ENCODE data around the gene DYTN.
"Not testable (repeated sequence)": the region's sequence is repeated elsewhere in the genome, so short reads cannot be mapped to it uniquely, and the experiment has no call there.

DYTN gene, protein sequence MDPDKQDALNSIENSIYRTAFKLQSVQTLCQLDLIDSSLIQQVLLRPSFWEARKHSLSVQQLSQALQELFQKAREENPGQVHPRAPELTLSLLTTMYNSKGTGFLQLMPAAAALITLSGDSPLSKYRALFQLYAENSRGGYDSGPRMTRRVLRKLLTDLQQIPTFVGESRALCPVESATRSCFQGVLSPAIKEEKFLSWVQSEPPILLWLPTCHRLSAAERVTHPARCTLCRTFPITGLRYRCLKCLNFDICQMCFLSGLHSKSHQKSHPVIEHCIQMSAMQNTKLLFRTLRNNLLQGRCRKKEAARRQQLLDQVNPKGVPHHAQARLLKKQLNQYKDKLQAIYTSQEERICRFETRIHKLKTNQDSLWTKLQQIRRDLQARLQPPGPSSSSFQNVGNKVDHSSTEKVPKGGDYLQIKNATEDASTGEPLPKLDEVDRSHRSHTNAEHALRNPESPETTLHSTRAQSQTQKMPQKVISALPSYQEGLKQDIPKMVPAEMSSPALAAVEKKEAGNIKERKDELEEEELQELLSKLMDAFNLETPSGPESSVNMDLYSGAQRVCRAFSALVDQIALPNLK

DNA sequence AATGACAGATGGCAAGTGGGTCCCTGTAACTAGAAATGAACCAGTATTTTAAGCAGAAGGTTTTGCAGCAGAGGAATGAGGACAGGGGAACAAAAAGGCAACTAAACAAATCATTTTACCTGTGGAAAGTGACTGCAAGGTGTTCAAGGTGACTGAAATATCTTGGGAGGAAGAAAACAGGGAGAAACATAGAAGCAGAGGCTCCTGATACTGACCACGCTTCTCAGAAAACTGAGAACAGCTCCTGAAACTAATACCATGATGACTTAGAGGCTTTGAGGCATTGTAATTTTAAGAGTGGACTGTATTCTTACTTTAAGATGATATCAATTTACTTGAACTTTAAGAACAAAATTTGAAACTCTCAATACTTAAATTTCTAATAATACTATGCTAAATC lies at the start of gene DYTN:
Gene DYTN, minus strand, starts transcription at position 101 of the 400 bp plus-strand sequence. CDS start 117 bp downstream, outside the sequence.
- no peak for DNase-seq (ENCODE audit: low read depth in 2 of 2)

DNA sequence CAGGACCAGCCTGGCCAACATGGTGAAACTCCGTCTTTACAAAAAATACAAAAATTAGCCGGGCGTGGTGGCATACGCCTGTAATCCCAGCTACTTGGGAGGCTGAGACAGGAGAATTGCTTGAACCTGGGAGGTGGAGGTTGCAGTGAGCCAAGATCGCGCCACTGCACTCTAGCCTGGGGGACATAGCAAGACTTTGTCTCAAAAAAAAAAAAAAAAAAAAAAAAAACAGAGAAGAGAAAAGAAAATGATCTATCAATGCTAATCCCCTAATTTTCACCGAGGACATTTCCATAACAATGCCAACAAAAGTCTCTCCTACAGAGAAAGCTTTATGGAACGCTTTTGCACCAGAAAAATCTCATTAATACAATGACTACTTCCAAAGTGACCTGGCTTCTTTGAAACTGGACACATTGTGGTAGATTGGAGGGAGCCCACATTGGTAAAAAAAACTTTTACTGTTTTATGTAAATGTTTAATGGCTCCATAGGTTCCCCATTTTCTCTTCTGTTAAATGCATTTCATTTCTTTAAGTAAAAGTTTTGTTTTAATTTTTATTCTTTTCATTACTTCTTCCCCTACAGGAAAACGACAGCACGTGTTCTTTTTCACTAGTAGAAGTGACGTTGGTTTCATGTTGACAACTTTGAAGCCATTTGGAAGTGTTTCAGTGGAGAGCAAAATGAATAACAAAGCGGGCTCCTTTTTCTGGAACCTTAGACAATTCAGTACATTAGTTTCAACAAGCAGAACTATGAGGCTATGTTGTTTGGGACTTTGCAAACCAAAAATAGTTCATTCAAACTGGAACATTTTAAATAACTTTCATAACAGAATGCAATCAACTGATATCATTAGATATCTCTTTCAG lies 48.1 kb upstream of the DYTN start:
- no peak for DNase-seq (ENCODE audit: low read depth in 2 of 2)

GRCh38 chr2:206765242-206766056 lies 47.3 kb upstream of the DYTN start, which contains the start of the genes FASTKD2 and MDH1B:
FASTKD2 (plus strand) TSS chr2:206765606; CDS start chr2:206766694, 1,088 bp downstream.
MDH1B (minus strand) TSS chr2:206765328; CDS start chr2:206765271, 57 bp downstream.
- peak; percentile 73 to 81 for DNase-seq (ENCODE audit: low read depth in 2 of 2)

- DNase-seq (ENCODE audit: low read depth in 2 of 2), result no peak
These were observed 46.6 kb upstream of the DYTN start for GRCh38 chr2:206764673-206765241.

DNA sequence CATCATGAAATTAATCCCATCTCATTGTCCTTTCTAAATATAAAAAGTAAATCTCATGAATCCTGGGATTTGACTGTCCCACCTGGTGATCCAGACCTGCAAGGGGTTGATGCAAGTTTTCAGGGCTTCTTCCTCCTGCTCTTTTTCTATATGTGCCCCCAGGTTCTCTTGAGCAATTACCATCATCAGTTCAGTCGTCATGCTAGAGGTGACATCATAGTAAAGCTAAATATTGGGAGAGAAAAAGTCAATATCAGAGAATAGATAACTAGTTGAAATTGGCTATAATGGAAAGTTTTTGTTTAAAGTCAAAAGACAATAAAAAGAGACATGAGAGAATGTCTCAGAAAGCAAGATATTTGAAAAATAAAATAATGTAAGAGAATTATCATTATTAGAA lies 38.6 kb upstream of the DYTN start:
- DNase-seq (ENCODE audit: low read depth in 2 of 2), result no peak

DNA sequence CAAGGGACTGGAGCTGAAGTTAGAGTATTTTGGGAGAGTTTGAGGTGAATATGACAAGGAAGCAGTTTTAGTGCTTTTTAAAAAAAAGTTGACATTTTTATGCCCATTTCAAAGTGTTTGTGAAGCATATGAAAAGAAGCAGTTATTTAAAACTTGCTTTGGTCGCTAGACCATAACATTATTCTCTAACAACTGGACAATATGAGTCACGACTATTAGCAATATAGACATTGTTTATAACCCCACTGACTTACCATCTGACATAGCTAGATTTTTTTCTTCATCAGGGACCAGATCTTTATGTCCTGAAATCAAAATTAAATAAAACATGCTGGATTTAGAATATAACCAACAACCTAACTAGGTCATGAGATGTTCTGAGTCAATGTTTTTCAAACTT lies 22.6 kb upstream of the DYTN start:
- no peak for DNase-seq (ENCODE audit: low read depth in 2 of 2)

GRCh38 chr2:206739271-206739670 lies 21.1 kb upstream of the DYTN start:
- DNase-seq (ENCODE audit: low read depth in 2 of 2), result no peak

DNA sequence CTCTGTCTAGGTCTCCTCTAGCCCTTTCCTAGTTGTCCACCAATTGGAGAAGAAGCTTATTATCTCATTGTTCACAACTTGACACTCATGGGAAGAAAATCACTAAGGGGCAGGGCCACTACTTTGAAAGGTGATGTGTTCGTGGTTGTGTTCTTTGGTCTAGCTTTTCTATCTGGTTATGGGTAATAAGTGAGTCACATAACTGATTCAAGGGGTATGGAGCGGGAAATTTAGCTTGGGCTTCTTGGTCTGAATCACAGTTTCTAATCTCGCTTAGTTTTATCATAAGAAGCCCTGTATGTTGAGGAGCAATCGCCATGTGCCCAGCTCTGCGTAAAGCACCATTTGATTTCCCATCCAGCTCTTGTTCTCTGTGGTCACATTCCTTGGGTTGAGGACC lies 18.7 kb upstream of the DYTN start:
- DNase-seq (ENCODE audit: low read depth in 2 of 2), result no peak

DNA sequence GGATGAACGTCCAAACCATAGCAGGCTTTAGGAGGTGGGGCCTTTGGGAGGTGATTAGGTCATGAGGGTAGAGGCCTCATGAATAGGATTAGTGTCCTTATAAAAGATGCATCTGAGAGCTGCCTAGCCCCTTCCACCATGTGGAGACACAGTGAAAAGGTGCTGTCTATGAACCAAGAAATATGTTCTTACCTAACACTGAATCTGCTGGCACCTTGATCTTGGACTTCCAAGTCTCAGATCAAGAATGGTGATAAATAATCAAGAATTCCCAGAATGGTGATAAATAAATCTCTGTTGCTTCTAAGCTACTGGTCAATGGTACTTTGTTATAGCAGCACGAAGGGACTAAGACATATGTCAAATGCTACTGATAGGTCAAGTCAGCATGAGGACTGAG lies 15.1 kb upstream of the DYTN start:
- DNase-seq (ENCODE audit: low read depth in 2 of 2), result no peak

DNA sequence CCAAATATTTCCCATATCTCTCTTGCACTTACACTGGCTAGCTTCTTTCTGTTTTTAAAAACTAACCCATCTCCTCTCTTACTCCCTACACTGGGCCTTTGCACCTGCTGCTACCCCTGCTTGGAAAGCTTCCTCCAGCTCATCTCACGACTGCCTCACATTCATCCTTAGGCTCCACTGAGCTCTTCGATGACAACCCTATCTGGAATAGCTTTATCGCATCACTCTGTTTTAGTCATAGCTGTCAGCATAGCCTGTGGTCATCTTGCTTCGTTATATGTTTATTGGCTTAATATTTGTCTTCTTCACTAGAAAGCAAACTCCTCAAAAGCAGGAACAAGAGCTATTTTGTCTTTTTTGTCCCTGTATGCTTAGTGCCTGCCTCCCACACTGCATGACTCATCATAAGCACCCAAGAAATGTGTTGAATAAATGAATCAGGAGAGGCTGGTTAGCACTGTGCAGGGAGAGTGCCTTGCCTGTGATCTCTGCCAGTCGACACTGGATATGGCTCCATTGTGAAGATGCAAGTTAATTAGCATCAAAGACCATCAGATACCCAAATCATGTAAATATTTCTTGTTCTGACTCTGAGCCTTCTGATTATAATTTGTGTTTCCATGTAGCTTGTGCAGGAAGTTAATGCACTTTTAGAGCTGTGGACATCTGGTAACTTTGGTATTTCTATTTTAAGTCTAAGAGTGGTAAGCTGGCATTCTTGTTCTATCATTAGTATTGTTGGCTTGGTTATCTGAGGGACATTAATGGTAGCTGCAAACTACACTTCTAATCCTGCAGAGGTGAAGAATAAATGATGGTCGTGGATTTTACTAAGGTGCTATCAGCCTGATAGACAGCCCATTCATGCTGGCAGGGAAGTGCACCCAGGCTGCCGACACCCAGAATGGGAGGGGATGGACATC lies 10.3 kb upstream of the DYTN start:
- no peak for DNase-seq (ENCODE audit: low read depth in 2 of 2)

DNA sequence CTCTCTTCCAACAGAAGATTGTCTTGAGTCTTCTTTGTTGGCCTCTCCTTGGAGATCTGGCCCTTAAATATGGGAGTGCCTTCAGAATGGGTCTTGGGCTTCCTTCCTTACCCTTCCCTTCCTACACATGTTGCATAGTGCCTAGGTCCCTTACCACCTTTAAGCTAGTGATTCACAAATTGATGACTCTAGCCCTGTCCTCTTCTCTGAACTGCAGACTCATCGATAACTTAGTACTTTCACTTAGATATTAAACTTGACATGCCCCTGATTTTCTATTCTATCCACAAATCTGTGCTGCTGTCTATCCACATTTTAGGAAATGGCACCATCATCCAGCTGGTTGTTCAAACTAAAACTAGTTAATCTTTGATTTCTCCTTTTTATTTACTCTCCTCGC lies 9.1 kb upstream of the DYTN start:
- no peak for DNase-seq (ENCODE audit: low read depth in 2 of 2)

DNA sequence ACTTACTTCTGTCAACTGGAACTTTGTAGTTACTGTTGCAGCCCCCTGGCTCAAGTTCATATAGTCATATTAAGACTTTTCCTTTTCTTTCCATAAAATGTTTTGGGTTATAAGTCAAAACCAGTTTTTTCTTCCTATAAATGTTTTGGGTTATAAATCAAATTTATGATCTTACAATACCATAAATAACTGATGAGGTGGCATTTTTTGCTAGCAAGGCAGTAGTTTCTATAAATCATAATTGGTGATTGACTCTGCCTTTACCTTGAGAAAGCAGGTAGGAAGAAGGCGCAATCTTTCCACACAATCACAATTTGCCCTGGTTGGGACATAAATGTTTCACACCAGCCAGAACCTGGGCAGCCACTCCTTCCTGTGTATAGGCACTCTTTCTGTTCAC lies 5.1 kb upstream of the DYTN start:
- DNase-seq (ENCODE audit: low read depth in 2 of 2), result no peak

GRCh38 chr2:206721256-206721920 lies 3.2 kb upstream of the DYTN start:
- DNase-seq (ENCODE audit: low read depth in 2 of 2), result no peak

DNA sequence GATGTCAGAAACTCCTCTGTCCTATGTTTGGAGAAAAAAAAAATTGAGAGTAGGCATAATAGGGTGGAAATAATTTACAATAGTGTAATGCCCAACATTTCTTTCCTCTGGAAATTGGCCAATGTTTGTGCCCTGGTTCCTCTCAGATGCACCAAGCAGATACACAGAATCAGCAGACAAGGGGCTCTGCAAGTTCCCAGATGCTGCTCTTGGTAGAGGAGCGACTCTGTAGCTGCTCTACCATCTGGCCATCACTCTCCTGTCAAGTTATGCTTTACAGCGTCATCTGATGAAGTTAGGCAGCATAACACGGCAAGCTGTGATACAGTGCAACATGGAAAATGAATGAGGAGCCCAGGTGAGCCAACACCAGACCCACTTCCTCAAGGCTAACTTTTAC lies 1.6 kb downstream of the DYTN start:
- DNase-seq (ENCODE audit: low read depth in 2 of 2), result no peak

- not testable (repeated sequence) for DNase-seq (ENCODE audit: low read depth in 2 of 2)
These were observed 3.0 kb downstream of the DYTN start for GRCh38 chr2:206715183-206715582.

DNA sequence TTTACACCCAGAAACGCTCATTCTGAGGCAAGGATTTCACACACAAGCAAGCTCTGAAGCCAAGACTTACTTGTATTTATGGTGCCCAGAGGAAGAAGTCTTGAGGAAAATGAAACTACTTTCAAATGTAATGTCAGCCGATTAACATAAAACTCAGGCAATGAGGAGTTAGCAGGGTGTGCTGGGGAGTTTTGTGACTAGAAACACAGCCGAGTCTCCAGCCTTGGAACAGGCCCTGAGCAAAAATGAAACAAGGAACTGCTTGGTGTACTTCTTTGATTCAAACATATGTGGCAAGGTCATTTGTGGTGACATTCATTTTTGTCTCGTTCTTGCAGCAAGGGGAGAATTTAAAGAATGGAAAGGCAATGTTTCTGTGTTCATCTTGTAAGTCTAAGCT lies 4.5 kb downstream of the DYTN start:
- DNase-seq (ENCODE audit: low read depth in 2 of 2), result no peak

GRCh38 chr2:206708286-206708685 lies 9.9 kb downstream of the DYTN start:
- DNase-seq (ENCODE audit: low read depth in 2 of 2), result no peak

GRCh38 chr2:206707164-206707701 lies 11.0 kb downstream of the DYTN start:
- no peak for DNase-seq (ENCODE audit: low read depth in 2 of 2)

GRCh38 chr2:206701952-206702605 lies 16.1 kb downstream of the DYTN start:
- DNase-seq (ENCODE audit: low read depth in 2 of 2), result no peak

Measured in stimulated activated CD8-positive, alpha-beta memory T cell treated with anti-CD3 and anti-CD28 coated beads, Interleukin-7, amount 100 ng/mL, for 4 hours (primary cell).